Measurements from ENCODE around the gene MOCOS. TPM values are rescaled to one million over a fixed set of nuclear protein-coding genes. Genes with fewer than 3 reads are reported as not detected.

MOCOS gene
- total and polyA plus RNA-seq, 2 experiments from 2014 or later: 3.1 to 8.6 TPM

- no peak overlapping the region for H3K4me2 ChIP-seq
- H3K9me2 ChIP-seq (replicated peaks; ENCODE audit: insufficient read depth): no peaks in the 10 kb centered on the region
- H4K20me1 ChIP-seq (ENCODE audit: insufficient read depth, poor library complexity, severe bottlenecking): no peaks in the 10 kb centered on the region
- H3K36me3 ChIP-seq (replicated peaks; ENCODE audit: insufficient read depth, low read depth): no peaks in the 10 kb centered on the region
- no peak for TF ChIP-seq CTCF (IDR thresholded peaks at IDR 0.05; ENCODE audit: poor library complexity)
- TF ChIP-seq EZH2phosphoT487 (IDR thresholded peaks at IDR 0.05; ENCODE audit: low read depth, severe bottlenecking, unreplicated experiment): no peak
- no peak for TF ChIP-seq EZH2 (IDR thresholded peaks at IDR 0.05; ENCODE audit: borderline replicate concordance)
- H3K4me3 ChIP-seq: no peak overlapping the region
- H3K79me2 ChIP-seq: no peaks in the 10 kb centered on the region
- no peak overlapping the region for H2AFZ ChIP-seq
- peak overlapping the region; percentile 92 for H3K27ac ChIP-seq
- H3K4me1 ChIP-seq (ENCODE audit: insufficient read depth): no peaks in the 10 kb centered on the region
- no peaks in the 10 kb centered on the region for H3K27me3 ChIP-seq
- no peak for DNase-seq (ENCODE audit: low spot score)
- no peaks in the 10 kb centered on the region for H3K9me3 ChIP-seq (ENCODE audit: low read depth)
- WGBS (ENCODE audit: low lambda C conversion rate, missing lambda C conversion rate): 100% methylated on average over 1 of the region's 1 CpG
These were observed 34.5 kb upstream of the MOCOS start for GRCh38 chr18:36152781-36153180.

- Histone ChIP-seq H3K27me3 (no peaks in the 10 kb centered on the region), H3K79me2 (no peaks in the 10 kb centered on the region), H4K20me1 (ENCODE audit: insufficient read depth, poor library complexity, severe bottlenecking) (no peaks in the 10 kb centered on the region), H3K4me1 (ENCODE audit: insufficient read depth) (peaks cover 3% of the 10 kb centered on the region), H3K4me3 (no peak overlapping the region), H3K36me3 (replicated peaks; ENCODE audit: insufficient read depth, low read depth) (no peaks in the 10 kb centered on the region), H3K27ac (peak overlapping the region; percentile 92), H2AFZ (no peak overlapping the region), H3K4me2 (peak overlapping the region; percentile 55), H3K9me3 (ENCODE audit: low read depth) (no peaks in the 10 kb centered on the region), H3K9me2 (replicated peaks; ENCODE audit: insufficient read depth) (no peaks in the 10 kb centered on the region)
- peak; percentile 50 for DNase-seq (ENCODE audit: low spot score)
- 64% methylated on average over 4 of the region's 4 CpGs for WGBS (ENCODE audit: low lambda C conversion rate, missing lambda C conversion rate)
- TF ChIP-seq CTCF (IDR thresholded peaks at IDR 0.05; ENCODE audit: poor library complexity) (no peak), EZH2 (IDR thresholded peaks at IDR 0.05; ENCODE audit: borderline replicate concordance) (no peak), EZH2phosphoT487 (IDR thresholded peaks at IDR 0.05; ENCODE audit: low read depth, severe bottlenecking, unreplicated experiment) (no peak)
These were observed 34.1 kb upstream of the MOCOS start for GRCh38 chr18:36153203-36153602.

GRCh38 chr18:36153771-36154170 lies 33.5 kb upstream of the MOCOS start:
- 87% methylated on average over 2 of the region's 2 CpGs for WGBS (ENCODE audit: low lambda C conversion rate, missing lambda C conversion rate)
- TF ChIP-seq EZH2phosphoT487 (IDR thresholded peaks at IDR 0.05; ENCODE audit: low read depth, severe bottlenecking, unreplicated experiment): no peak
- no peak for TF ChIP-seq CTCF (IDR thresholded peaks at IDR 0.05; ENCODE audit: poor library complexity)
- TF ChIP-seq EZH2 (IDR thresholded peaks at IDR 0.05; ENCODE audit: borderline replicate concordance): no peak
- no peaks in the 10 kb centered on the region for H3K27me3 ChIP-seq

More at GRCh38 chr18:36153771-36154170, 33.5 kb upstream of the MOCOS start:
- H3K4me3 ChIP-seq: no peak overlapping the region
- peak overlapping the region; percentile 55 for H3K4me2 ChIP-seq
- H3K9me3 ChIP-seq (ENCODE audit: low read depth): no peaks in the 10 kb centered on the region
- H3K27ac ChIP-seq: peak overlapping the region; percentile 92
- H3K4me1 ChIP-seq (ENCODE audit: insufficient read depth): peaks cover 3% of the 10 kb centered on the region
- no peaks in the 10 kb centered on the region for H3K9me2 ChIP-seq (replicated peaks; ENCODE audit: insufficient read depth)
- no peaks in the 10 kb centered on the region for H4K20me1 ChIP-seq (ENCODE audit: insufficient read depth, poor library complexity, severe bottlenecking)
- peaks cover 2% of the 10 kb centered on the region for H3K79me2 ChIP-seq
- DNase-seq (ENCODE audit: low spot score): no peak
- no peaks in the 10 kb centered on the region for H3K36me3 ChIP-seq (replicated peaks; ENCODE audit: insufficient read depth, low read depth)
- no peak overlapping the region for H2AFZ ChIP-seq
